HG03571 (cell line): ENCODE results near the gene CHMP4A.
"Not testable (repeated sequence)": the region's sequence is repeated elsewhere in the genome, so short reads cannot be mapped to it uniquely, and the experiment has no call there.

Source experiments
- ATAC-seq: cut with Tn5 transposase; IDR thresholded peaks from one replicate; pipeline ENCODE4 v1.9.1; 2021; ENCODE audit not compliant: unreplicated experiment

Gene CHMP4A

DNA sequence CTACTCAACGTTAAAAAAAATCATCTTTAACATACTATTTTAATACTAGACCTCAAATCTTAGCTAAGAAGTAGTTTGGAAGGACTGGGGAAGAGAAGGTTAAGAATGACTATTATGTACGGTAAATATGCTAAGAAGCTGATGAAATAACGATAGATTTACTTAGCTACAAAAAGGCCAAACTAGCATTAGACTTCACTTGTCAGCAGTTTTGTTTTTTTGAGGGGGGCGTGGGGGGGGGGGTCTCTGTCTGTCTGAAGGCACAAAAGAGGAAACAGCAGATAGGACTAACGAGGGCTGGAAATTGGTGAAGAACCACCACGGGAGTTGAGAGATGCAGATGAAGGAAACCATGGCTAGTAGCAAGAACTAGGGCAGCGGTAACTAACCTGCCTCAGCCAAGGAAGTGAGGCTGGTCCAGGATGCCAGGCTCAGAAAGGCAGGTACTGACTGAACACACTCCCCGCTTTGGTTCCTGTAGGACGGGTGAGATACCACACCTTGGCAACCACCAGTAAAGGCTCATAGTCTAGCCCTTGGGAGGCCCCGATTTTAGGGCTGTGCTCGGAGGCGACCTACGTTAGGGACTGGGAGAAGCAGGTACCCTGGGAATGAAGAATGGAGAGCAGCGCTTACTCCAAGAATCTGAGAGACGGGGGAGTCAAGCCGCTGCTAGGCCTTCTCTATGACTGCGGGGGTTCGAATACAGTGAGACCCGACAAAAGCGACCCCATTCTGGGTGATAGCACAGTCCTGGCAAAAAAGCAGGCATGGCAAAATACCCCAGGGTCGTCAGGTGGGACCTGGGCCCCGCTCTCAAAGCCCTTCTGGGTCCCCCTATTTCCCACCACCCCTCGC lies 18.2 kb upstream of the CHMP4A start:
- no peak for ATAC-seq

DNA sequence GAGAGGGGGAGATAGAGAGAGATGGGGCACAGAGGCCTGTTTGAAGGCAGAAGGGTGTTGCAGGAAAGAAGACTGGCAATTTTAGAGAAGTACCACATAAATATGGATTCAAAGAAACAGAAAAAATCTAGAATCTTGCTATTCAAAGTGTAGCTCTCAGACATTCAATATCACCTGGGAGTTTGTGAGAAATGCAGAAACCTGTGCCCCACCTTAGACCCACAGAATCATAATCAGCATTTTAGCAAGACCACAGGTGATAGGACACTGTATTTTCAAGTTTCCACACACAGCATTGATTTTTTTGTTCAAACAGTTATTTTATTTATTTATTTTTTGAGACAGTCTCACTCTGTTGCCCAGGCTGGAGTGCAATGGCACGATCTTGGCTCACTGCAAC lies 15.6 kb upstream of the CHMP4A start:
- no peak for ATAC-seq

DNA sequence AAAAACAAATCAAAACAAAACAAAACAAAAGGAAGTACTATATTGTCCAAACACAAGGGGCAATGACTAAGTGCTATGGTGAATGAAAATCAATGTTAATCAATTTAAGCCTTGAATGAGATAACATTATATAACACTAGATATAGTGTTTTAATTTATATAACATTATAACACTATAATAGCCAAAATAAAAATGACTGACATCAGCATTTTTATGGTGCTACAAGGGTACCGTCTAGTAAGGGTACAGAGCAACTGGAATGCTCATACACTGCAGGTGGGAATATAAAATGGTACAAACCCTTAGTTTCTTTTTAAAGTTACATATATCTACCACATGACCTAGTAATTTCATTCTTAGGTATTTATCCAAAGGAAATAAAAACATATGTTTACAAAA lies 13.2 kb upstream of the CHMP4A start:
- ATAC-seq, result no peak

DNA sequence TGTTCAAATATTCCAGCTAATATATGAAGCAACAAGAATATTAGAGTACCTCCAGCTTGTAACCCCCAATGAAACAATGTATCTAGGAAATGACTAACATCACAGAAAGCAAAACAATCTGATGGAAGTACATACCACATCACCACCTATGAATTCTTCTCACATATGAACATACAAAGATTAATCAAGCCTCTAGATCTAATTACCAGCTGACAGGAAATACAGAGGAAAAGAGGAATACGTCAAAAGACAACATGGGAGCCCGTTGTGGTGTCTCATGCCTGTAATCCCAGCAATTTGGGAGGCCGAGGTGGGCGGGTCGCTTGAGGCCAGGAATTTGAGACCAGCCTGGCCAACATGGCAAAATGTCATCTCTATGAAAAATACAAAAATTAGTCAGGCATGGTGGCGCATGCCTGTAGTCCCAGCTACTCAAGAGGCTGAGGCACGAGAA lies 11.4 kb upstream of the CHMP4A start:
- no peak for ATAC-seq

DNA sequence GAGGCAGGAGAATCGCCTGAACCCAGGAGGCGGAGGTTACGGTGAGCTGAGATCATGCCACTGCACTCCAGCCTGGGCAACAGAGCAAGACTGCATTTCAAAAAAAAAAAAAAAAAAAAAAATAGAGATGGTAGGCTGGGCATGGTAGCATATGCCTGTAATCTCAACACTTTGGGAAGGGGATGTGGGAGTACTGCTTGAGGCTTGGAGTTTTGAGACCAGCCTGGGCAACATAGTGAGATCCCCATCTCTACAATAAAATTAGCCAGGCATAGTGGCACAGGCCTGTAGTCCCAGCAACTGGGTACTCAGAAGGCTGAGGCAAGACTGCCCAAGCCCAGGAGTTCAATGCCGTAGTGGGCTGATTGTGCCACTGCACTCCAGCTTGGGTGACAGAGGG lies 9.7 kb upstream of the CHMP4A start:
- not testable (repeated sequence) for ATAC-seq

DNA sequence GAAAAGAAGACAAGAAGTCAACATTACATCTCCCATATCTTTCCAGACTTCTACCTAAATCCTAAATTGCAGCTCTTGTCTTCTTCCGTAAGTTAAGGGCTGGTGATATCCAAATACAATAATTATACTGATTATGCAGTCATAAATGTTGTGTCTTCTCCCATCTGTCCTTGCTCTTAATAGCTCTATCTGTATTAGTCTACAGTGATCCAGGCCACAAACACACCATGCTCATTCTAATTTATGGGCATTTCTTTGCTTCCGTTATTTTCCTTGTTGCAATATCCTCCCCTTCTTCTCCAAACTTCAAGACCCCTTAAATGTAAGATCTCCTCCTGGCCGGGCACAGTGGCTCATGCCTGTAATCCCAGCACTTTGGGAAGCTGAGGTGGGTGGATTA lies 6.2 kb upstream of the CHMP4A start:
- ATAC-seq, result no peak

DNA sequence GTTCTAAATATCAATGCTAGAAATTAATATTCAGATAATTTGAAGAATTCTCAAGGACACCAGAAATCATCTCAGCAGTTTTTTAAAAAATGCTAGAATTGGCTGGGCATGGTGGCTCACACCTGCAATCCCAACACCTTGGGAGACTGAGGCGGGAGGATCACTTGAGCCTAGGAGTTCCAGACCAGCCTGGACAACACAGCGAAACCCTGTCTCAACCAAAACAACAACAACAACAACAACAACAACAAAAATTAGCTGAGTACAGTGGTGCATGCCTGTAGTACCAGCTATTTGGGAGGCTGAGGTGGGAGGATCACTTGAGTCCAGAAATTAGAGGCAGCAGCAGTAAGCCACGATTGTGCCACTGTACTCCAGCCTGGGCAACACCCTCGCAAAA lies 5.8 kb upstream of the CHMP4A start:
- ATAC-seq, result no peak

DNA sequence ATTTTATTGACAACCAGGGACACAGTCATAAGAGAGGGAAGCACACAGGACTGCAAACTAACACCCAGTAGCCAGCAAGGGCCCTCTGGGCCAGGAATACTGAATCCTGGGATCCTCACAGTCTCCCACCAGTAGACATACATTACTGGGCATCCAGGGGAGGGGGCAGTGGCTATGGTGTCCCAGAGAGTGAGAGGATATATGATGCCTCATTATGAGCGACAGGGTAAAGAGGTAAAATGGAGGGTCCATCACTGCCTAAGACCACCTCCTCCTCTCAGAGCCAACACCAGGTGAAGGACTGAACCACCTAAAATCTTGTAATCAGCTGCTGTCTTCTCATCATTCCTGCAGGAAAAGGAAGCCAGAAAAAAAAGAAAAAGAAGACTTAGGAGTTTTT lies 3.6 kb upstream of the CHMP4A start:
- ATAC-seq, result not testable (repeated sequence)

DNA sequence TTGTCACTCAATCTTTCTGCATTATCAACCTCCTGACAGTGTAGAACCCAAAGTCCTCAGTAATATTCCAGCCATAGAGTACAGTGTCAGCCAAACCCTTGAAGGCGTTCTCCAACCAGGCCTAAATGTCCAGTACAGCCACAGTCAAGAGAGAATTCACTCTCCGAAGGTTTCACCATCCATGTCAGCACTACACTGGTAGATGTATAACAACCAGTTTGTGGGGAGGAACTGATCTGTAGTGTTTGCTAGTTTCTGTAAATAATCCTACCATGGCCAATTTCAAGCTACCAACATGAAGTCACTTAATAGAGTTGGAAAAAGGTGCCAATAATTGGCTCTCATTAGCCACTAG lies 3.0 kb upstream of the CHMP4A start:
- no peak for ATAC-seq

DNA sequence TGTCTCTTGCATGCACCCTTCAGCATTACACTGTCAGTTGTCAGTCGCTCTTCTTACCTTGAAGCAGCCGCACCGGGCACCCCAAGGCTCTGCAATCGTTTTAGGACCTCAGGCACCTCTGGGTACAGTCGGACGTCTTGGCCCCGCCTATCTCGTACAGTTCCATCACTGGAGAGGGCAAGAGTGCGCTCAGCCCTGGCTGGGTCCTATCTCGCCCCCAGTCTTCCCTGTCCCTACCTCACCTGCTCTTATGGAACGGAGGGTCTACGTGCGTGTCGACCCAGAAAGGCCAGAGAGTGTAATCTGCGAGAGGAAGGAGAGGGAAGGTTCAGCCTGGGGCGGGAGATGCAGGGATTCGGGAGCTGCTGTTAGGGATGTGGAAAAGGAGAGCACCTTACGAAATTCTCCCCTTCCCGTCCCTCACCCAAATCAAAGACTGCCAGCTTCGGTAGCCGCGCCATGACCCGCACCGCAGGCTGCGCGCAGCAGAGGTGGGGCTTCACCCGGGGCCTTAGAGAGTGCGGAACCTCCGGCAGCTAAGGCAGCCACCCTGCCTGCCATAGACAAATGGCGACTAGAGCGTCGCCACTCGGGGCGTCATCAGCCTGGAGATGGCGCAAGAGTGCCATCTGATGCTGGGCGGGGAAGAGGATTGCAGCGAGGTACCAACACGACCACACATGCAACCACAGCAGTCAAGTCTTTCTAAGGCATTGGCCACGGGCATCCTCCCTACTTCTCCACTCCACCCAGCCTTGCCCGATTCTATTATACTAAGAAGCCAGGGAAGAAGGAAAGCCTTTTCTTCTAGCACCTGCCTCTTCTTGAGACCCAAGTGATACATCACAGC lies 2.4 kb upstream of the CHMP4A start, which contains the start of gene MDP1:
MDP1 (minus strand) TSS at position 572 of the 850 bp plus-strand sequence; CDS start at position 461, 111 bp downstream.
- ATAC-seq, result peak; percentile 56

DNA sequence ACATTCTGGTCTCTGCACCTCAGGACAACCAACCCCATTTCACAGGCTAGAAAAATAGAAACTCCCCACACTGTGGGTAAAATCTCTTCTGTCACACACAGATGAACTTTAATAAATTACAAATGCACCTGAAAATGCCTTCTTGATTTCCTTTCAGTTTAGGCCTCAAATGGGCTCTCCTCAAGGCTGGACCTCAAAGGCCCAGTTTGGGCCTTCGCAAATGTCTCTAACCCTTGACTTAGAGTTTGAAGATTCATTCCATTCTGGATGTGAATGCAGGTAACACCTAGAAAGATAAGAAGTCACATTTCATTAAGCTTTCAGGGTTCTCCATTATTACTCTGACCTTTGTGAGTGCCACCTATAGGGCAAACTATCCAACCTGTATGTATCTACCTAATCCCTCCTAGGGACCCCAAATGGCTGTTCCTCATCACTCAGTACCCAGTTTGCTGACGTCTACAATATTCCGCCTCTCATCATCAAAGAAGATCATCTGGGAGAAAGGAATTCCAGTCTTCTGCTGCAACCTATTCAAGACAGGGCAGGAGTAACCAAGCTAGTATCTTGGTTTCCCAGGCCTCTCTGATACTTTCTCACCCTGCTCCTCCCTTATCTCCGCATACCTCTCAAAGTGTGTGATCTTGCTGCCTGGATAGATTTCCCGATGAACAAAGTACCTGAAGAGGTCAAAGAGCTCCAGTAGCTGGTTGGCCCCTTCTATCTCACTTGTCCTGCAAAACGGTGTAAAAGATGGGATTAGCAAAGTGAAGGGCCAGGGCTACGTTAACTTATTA lies 776 bp upstream of the CHMP4A start:
- no peak for ATAC-seq

DNA sequence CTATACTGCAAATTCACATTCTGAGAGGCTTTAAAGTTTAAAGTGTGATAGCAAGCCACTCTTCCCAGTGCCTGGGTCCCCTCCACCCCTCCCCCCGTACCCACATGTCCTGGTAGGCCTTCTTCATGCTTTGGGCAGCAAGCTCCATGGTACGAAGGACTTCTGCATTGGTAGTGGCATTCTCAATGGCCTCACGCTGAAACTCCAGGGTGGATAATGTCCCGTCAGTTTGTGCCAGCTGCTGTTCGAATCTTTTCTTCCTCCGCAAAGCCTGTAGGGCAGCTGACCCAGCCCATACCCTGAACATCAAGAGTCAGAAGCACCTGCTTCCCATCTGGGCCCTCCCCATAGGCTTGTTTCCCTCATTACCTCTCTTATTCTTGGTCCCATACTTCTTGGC lies 2.0 kb downstream of the CHMP4A start:
- no peak for ATAC-seq

DNA sequence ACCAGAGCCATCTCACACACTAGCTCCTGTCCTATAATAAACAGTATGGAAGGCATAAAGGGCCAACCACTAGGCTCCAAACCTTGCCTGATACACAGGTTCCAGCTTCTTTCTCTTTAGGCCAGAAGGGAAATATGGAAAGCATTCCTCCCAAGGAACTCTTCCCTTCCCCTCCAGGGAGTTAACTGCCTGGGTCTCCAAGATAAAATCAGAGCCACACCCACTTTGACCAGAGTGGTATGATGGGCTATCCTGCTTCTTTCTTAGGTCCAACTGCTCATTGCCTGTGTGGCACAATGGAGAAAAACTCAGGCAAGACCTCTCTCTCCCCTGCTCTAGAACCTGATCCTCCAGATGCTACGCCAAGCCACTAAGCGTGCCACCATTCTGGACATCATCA lies 5.7 kb downstream of the CHMP4A start:
- no peak for ATAC-seq

DNA sequence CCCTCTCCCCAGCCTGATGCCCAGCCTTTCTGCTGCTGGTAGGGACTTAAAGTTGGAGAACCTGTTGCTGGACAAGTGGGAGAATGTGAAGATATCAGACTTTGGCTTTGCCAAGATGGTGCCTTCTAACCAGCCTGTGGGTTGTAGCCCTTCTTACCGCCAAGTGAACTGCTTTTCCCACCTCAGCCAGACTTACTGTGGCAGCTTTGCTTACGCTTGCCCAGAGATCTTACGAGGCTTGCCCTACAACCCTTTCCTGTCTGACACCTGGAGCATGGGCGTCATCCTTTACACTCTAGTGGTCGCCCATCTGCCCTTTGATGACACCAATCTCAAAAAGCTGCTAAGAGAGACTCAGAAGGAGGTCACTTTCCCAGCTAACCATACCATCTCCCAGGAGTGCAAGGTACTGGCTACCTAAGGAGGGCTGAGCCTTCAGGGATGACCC lies 6.2 kb downstream of the CHMP4A start:
- ATAC-seq, result no peak

DNA sequence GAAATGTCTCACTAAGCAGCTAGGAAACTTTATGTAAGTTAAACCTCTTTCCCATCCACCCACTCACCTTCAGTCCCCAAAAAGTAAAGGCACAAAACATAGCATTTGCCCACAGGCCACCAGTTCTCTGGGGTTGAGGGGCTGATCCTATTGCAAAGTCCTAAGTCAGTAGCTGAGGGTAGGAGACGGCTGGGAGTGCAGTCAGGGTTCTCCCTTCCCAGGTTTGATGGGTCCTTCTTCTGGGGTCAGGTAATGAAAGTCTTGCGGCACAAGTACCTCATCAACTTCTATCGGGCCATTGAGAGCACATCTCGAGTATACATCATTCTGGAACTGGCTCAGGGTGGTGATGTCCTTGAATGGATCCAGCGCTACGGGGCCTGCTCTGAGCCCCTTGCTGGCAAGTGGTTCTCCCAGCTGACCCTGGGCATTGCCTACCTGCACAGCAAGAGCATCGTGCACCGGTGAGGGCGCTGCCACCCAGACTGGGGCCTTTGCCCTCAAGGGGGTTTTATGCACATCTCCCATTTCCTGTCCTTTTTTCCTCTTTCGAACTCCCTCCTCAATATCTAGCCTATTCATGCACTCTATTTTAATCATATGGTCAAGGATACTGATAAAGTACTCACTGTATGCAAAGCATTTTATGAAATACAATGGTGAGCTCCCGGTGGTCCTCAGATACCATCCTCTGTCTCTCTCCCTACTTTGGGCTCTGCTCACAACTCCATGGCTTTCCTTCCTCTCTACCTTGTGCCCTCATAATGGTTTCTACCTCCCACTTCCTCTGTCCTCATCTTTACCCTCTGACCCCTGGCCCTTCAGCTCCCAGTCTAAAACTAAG lies 6.8 kb downstream of the CHMP4A start:
- ATAC-seq, result no peak

DNA sequence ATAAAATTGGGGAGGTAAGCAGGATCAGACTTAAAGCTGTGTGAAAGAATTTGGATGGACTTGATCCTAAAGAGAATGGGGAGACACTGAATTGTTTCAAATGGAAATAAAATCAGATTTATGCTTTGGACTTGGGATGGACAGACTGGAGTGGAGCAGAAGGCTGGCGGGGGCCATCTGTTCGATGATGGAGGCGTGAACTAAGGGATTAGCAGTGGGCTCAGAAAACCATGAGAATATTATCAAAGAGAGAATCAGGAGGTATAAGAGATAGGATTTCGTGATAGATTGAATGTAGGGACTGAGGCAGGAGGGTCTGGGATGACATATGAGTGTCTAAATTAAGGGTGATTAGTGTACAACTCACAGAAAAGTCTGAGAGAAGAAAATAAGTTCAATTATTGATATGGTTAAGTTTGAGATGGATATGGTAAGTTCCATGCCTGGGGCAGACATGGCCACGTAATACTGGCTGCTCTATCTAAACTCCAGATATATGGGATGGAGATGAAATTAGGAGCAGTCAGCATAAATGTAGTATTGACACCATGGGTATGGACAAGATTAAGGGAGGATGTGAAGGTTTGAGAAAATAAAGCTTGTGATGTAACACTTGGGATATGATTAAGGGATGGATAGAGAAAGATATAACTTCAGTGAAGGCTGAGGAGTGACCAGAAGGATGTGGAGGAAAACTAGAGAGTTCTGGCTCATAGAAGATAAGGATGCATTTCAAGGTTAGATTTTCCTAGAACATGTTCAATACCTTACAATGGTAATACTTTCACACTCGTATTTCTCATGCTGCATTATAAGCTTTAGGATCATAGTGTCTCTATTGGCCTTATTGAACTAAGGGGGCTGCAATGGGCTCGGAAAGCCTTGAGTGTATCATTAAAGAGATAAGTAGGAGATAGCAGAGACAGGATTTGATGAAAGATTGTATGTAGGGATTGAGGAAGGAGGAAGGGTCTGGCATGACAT lies 8.8 kb downstream of the CHMP4A start:
- no peak for ATAC-seq

DNA sequence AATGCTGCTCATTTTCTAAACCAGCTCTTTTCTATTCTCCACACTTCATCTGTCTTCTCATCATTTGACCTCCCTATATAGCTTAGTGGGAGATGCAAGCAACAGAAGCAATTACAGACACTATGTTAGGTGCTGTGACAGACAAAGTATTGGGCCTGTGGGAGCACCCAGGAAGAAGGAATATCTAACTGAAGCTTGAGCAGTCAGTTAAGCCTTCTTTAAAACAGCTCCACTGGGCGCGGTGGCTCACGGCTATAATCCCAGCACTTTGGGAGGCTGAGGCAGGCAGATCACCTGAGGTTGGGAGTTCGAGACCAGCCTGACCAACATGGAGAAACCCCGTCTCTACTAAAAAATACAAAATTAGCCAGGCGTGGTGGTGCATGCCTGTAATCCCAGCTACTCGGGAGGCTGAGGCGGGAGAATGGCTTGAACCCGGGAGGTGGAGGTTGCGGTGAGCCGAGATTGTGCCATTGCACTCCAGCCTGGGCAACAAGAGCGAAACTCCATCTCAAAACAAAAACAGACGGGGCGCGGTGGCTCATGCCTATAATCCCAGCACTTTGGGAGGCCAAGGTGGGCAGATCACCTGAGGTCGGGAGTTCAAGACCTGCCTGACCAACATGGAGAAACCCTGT lies 9.9 kb downstream of the CHMP4A start:
- not testable (repeated sequence) for ATAC-seq

DNA sequence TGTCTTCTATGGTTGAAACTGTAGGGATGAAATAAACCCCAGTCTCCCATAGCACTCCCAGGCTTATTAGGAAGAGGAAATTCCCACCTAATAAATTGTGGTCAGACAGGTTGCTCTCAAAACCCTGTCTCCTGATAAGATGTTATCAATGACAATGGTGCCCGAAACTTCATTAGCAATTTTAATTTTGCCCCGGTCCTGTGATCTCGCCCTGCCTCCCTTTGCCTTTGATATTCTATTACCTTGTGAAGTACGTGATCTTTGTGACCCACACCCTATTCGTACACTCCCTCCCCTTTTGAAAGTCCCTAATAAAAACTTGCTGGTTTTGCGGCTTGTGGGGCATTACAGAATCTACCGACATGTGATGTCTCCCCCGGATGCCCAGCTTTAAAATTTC lies 10.8 kb downstream of the CHMP4A start:
- not testable (repeated sequence) for ATAC-seq
